HG02852 (cell line): ENCODE measurements around the gene CACNG8.
"Not testable (repeated sequence)": the region's sequence is repeated elsewhere in the genome, so short reads cannot be mapped to it uniquely, and the experiment has no call there.

Experiments used
- ATAC-seq: cut with Tn5 transposase; IDR thresholded peaks from one replicate; pipeline ENCODE4 v1.9.1; 2021; ENCODE audit warnings: mild to moderate bottlenecking, moderate library complexity; ENCODE audit not compliant: unreplicated experiment

CACNG8 gene

DNA sequence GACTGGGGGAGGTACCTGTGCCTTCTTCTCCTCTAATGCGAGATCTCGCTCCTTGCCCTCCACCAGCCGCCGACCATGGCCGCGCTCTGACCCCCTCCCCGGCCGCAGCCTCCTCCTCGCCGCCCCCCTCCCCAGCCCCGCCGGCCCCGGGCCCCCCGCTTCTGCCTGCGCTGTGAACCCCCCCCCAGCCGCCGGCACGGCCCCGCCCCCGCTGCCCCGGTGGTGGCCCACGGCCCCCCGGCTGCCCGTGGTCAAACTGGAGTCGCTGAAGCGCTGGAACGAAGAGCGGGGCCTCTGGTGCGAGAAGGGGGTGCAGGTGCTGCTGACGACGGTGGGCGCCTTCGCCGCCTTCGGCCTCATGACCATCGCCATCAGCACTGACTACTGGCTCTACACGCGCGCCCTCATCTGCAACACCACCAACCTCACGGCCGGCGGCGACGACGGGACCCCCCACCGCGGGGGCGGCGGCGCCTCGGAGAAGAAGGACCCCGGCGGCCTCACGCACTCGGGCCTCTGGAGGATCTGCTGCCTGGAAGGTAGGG lies at the start of gene CACNG8:
Gene CACNG8, plus strand, starts transcription at position 51 of the 545 bp plus-strand sequence.
- ATAC-seq: no peak

DNA sequence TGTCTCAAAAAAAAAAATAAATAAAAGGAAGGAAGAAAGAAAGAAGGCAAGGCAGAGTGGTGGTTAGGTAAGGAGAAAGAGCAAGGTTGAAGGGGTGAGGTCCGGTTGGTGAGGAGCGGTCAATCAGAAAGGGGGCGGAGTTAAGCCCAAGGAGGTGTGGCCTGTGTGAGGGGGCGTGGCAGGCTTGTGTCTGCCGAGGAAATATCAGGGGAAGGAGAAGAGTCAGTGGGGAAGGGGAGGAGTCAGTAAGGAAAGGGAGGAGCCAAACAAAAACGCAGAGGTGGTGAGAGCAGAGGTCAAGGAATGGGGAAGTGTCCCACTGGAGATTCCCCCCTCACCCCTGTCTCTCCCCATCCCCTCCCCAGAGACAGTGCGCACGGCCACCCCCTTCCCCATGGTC lies 47.7 kb upstream of the CACNG8 start:
- no peak for ATAC-seq

DNA sequence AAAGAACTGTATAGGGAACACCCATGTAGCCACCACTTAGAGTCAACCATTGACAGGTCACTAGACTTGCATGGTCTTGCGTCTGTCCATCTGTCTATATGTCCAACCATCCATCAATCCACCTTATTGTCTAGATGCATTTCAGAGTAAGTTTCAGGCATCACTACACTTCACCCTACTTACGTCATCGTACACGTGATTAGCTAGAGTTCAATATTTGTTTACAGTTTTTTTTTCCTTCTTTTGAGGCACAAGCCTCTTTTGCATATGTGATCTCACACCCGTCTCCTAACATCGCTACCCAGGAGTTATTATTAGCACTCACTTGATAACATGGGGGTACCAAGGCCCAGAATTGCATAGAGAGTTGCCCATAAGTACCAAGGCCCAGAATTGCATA lies 46.7 kb upstream of the CACNG8 start:
- ATAC-seq: no peak

DNA sequence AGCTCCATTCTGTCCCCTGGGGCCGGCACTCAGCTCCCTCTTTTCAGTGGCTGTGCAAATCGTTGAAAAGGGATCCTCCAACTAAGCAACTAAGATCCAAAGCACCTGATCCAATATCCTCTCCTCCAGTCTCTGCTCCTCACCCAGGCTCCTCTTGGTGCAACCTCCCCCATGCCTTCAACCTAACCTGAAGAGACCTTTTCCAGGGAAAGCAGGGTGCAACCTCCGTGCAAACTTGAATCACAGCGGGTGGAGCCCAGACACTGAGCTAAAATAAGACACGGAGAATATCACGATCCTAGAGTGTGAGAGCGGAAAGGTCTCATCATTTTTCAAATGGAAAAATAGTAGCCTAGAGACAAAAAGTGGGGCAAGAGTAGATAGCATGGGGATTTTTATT lies 45.4 kb upstream of the CACNG8 start:
- no peak for ATAC-seq

DNA sequence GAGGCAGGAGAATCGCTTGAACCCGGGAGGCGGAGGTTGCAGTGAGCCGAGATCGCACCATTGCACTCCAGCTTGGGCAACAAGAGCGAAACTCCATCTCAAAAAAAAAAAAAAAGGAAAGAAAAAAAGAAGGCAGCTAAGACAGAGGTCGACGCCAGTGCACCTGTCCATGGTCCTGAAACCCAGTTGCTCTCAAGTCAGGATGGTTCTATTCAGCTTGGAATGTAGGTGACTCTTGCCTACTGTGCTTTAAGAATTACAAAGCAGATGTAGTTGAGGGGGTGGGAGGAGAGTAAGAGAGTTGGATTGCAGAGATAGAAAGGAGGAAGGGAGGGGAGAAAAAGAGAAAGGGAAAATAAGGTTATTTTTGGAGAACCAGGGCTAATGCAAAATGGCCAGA lies 35.0 kb upstream of the CACNG8 start:
- ATAC-seq: no peak

DNA sequence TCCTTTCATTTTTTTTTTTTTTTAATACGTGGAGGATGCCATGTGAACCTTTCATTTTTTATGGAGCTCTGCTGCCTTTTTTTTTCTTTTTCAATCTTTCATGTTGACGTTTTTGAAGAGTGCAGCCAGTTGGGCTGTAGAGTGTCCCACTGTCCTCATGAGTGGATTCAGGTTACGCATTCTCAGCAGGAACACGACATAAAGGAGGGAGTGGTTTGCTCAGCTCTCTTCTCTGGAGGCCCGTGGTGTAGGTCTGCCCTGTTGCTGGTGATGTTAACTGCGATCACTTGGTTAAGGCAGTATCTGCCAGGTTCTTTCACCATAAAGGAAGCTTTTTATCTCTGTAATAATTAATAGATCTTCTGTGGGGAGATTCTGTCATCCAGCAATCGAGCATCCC lies 26.7 kb upstream of the CACNG8 start:
- no peak for ATAC-seq

DNA sequence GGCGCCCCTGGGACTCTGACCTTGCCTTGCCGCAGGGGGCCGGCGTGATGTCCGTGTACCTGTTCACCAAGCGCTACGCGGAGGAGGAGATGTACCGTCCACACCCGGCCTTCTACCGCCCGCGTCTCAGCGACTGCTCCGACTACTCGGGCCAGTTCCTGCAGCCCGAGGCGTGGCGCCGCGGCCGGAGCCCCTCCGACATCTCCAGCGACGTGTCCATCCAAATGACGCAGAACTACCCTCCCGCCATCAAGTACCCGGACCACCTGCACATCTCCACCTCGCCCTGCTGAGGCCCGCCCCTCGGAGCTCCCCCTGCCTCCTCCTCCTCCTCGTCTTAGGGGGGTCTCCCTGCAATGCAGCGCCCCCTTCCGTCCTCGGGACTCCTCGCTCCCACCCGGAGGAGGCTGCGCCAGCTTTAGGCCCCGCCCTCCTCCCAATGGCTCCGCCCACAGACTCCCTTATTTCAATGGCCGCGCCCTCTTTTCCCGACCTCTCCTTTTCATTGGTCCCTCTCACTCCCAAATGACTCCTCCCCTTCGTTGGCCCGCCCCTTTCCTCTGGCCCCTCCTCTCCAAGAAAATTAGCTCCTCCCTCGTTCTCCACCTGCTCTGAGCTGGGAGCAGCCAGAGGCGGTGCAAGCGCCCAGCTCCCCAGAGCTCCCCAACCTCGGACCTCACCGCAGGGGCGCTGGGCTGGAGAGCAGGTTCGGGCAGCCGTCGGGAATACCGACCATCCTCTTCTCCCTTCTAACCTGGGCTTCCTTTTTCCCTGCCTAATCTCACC lies 20.5 kb upstream of the CACNG8 start:
- ATAC-seq: no peak

DNA sequence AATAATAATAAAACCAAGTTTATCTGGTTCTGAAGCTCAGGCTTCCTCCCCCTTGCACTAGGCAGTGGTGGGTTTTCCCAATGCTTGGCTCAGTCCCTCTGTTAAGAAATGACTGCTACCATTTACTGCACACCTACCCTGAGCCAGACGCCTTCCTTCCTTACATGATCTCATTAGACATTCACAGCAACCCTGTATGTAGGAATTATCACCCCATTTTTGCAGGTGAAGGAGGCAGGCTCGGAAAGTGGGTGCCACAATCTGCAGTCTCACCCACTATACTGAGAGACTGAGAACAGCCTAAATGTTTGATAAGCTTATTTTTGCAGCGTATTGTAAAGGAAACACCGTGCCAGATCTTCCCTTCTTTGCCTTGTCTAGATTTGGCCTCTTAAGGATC lies 18.3 kb upstream of the CACNG8 start:
- no peak for ATAC-seq

DNA sequence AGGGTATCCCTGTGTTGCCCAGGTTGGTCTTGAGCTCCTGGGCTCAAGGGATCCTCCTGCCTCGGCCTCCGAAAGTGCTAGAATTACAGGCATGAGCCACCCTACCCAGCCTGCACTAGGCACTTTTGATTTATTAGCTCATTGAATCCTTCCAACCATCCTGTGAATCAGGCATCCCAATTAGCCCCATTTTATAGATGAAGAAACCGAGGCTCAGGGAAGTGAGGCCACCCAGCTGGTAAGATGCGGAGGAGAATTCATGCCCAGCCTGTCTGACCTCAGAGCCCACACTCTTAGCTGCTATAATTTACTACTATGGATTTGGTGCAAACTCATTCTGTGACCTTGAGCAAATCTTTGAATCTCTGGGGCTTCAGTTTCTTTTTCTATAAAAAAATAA lies 17.8 kb upstream of the CACNG8 start:
- ATAC-seq: no peak

DNA sequence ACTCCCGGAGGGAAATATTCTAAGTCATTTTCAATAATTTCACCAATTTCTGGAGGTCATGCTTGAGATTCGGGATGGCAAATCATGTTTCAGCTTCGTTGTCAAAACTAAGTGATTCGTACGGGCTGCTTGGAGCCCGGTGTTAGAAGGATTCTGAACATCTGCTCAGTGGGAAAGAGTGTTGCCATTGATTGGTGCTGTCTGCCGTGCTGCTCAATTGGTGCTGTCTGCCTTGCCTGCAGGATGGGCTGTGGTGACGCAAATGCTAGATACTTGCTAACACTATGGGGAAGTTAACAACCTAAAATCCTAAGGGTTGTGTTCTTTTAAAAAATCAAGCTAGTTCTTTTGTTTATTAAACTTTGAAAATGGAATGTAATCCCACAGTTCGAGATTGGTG lies 17.3 kb upstream of the CACNG8 start:
- no peak for ATAC-seq

DNA sequence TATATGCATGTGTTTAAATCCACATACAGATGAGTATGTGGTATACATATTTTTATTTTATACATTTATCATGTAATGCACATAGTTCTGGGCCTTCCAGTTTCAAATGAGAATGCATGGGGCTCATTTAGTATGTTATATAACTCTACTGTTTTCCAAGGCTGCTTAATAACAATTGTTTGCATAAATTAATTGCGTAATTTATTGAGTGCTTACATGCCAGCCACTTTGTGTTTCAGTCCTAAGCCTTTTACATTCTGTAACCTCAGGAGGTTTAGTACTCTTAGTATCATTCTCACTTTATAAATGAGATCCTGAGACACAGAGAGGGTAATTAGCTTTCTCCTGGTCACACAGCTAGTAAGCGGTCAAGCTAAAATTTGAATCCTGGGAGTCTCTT lies 16.7 kb upstream of the CACNG8 start:
- no peak for ATAC-seq

DNA sequence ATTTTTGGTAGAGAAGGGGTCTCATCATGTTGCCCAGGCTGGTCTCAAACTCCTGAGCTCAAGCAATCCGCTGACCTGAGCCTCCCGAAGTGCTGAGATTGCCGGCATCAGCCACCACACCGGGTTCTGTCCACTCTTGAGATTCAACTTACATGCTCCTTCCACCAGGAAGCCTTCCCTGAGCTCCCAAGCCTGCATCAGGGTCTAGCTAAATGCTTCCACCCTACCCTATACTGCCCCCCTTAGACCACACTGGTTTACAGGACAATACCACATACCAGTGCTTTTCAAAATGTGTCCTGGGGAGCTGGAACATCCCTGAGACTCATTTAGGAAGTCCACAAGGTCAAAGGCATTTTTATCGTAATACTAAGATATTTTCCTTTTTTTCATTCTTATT lies 15.1 kb upstream of the CACNG8 start:
- ATAC-seq: no peak

DNA sequence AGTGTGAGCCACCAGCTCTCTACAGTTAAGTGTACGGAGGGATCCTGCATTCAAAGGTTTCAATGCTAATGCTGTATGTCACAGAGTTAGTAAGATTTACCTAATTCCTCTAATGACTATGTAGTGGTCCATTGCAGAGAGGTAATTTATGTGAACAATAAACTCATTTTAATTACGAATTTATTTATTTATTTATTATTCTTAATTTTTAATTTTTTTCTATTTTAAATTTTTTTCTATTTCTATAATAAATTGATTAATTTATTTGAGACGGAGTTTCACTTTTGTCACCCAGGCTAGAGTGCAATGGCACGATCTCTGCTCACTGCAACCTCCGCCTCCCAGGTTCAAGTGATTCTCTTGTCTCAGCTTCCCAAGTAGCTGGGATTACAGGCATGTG lies 14.1 kb upstream of the CACNG8 start:
- not testable (repeated sequence) for ATAC-seq

DNA sequence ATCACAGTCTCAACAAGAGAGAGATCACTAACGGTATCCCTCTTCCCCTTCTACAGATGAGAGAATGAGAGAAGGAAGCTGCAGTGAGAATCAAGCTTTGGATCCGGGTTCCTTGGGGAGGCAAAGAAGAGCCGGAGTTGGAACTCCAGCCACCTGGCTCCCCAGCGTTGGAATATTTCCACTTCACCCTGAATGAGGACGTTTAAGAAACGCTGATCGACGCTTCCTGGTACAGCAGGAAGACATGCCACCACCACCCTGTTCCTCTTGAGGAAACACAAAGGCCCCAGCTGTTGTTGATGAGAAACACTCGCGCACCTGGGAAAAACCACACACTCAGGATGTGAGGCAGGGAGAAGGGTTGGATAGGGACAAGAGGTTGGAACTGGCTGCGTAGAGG lies 11.3 kb upstream of the CACNG8 start:
- no peak for ATAC-seq

DNA sequence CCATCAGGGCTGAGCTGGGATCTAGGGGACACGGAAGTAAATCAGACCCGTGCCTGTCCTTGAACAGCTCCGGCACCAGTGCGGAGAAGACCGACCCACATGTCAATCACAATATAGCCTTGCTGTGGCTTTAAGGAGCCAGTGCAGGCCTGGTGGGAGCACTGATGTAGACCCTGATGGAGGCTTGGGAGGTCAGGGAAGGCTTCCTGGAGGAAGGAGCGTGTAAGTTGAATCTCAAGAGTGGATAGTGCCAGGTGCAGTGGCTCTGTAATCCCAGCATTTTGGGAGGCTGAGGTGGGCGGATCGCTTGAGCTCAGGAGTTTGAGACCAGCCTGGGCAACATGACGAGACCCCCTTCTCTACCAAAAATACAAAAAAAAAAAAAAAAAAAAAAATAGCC lies 10.8 kb upstream of the CACNG8 start:
- ATAC-seq: no peak

DNA sequence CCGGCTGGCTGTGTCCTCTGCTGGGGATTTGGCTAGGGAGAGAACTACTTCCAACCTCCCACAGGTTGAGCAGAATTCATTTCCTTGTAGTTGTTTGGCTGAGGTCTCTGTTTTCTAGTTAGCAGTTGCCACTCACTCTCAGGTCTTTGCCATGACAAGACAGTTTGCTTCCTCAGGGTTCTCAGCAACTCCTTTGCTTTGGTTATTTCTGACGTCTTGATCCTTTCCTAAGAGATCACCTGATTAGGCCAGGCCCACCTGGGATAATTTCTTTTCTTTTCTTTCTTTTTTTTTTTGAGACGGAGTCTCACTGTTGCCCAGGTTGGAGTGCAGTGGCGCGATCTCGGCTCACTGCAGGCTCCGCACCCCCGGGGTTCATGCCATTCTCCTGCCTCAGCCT lies 9.4 kb upstream of the CACNG8 start:
- no peak for ATAC-seq

DNA sequence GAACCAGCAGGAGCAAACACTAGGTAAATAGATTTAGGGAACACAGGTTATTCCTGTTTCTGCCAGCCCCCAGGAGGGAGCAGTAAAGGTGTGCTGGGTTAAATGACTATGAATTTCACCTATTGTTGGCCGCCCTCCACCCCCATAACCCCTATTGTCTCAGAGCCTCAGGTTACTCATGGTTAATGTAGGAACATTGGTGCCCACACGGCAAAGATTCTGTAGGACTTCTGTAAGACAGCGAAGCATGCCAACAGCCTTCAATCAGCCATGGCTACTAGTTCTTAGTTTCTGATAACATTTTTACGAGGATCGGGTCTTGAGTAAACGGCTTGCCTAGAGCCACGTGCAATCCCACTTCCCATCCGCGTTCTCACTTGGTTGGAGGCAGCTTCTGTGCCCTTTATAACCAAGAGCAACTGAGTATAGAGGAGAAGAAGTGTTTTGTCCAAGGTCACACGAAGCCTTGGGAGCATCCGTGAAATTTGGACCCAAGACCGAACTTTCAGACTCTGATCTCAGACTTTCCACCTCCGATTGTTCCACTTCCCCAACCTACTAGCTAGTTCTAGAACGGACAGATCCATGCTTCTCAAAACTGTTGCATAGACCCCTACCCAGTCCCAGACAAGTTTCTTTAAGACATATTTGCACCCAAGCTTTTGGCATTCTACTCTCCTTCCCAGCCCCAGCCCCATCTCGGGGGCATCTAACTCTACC lies 5.1 kb upstream of the CACNG8 start:
- ATAC-seq: no peak

DNA sequence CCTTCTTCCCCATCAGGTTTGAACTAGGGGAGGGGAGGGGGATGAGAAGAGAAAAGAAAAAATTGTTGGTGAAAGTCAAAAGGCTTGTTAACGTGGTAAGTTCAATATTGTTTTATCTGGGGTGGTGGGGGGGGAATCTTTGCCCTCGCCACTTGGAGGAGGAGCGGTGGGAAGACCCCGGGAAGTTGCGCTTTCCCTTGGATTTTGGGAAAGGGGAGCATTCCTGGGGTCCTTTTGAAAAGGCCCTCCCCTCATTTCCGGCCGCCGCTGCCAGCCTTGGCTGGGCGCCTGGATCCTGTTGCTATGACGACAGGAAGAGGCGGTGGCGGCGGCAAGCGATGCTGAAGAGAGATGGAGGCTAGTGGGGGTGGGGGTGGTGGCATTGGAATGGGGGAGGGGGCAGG lies 4.6 kb upstream of the CACNG8 start:
- ATAC-seq: no peak

DNA sequence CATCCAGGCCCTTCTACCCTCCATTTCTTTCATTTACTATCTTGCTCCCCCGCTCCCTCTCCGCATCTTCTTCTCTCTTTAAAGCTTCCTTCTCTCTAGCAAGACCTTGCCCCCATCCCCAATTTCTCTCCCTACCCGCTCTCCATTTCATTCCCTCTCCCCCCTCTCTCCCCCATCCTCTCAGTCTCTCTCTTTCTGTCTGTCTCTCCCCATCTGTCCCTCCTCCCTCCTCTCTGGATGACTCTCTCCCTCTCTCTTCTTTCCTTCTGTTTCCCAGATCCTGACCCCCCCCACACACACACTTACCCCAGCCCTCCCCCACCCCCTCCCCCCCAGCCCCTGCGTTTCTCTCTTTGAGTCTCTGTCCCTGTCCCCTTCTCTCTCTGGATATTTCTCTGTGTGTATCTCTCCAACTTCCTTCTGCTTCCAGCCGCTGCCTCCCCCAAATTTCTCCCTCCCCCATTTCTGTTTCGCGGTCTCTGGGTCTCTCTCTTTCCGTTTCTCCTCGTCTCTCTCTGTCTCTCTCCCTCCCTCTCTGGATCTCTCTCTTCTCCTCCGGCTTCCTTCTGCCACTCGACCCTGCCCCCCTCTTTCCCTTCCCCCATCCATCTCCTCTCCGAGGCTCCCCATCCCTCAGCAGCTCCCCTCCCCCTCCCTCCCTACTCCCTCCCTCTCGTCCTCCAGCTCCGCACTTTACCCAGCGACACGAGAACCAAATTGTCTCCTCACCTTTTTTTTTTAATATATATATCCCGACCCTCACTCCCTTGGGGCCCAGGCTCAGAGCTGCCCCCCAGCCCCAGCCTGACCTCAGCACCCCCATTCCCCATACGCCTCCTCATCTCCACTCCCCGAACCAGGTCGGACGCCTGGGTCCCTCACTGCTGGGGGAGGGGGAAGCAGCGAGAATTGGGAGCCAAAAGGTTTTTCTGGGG lies 3.6 kb upstream of the CACNG8 start:
- ATAC-seq: no peak

DNA sequence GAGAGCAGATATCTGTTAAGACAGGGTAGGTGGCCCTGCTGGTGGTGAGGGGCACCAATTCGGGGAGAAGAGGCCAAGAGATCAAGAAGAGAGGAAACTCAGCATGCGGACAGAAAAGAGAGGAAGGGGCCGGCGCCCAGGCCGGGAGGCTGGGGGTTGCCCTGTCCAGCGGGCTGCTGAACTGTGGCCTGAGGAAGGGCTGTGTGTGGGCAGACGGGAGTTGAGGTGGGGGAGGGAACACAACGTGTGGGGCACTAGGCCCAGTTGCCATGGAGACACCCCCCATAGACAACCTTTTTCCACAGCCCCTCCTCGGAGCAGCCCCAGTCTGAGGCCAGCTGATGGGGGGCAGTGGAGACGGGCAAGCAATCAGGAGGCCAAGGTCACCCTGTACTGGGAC lies 2.5 kb upstream of the CACNG8 start:
- no peak for ATAC-seq

DNA sequence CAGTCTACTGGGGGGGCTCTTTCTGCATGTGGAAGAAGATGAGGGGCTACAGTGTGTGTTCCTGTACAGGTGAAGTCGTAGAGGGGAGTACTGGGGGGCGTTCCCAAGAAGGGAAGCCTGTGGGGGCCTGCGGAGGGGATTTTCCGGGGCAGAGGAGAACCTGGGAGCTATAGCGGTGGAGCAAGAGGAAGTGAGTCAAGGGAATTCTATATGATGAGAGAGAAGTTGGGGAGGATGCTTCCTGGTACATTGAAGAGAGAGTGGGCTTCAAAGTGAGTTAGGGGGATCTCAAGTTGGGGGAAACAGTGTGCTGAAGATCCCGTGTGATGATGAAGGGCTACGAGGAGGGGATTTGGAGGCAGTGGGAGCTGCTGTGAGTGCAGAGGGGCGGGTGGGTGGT lies 1.9 kb upstream of the CACNG8 start:
- no peak for ATAC-seq
